Mesenchymal stem cell (in vitro differentiated cells and primary cell): ENCODE results near the gene MPRIP.
"Not testable (repeated sequence)": the region's sequence is repeated elsewhere in the genome, so short reads cannot be mapped to it uniquely, and the experiment has no call there.

Experiments used
- DNase-seq: peaks from one replicate; pipeline ENCODE4 v3.0.0-alpha.2; 2013
- H2AFZ ChIP-seq: one replicate; pipeline ENCODE4 v1.6.1; 2013; ENCODE audit warnings: low read depth, mild to moderate bottlenecking, control low read depth, inconsistent platforms, low read length, moderate library complexity
- H2AK5ac ChIP-seq: 2 replicates; pipeline ENCODE4 v1.6.1; 2013; ENCODE audit warnings: low read length, moderate library complexity, mild to moderate bottlenecking, inconsistent platforms; ENCODE audit not compliant: severe bottlenecking
- H2BK120ac ChIP-seq: one replicate; pipeline ENCODE4 v1.6.1; 2013; ENCODE audit warnings: low read depth, mild to moderate bottlenecking, inconsistent platforms, low read length, moderate library complexity
- H2BK12ac ChIP-seq, 2 experiments: one replicate each; pipeline ENCODE4 v1.6.1; 2013; ENCODE audit warnings: inconsistent platforms in 2 of 2, low read length in 2 of 2, mild to moderate bottlenecking in 2 of 2, moderate library complexity in 2 of 2, control low read depth in 1 of 2
- H2BK15ac ChIP-seq: one replicate; pipeline ENCODE4 v1.6.1; 2013; ENCODE audit warnings: mild to moderate bottlenecking, low read depth, inconsistent platforms; ENCODE audit not compliant: poor library complexity, severe bottlenecking
- H2BK5ac ChIP-seq: 2 replicates; pipeline ENCODE4 v1.6.1; 2013; ENCODE audit warnings: low read depth, mild to moderate bottlenecking, low read length, control low read depth, inconsistent platforms; ENCODE audit not compliant: poor library complexity, severe bottlenecking
- H3K14ac ChIP-seq, 2 experiments: one replicate each; pipeline ENCODE4 v1.6.1; 2013; ENCODE audit warnings: inconsistent platforms in 2 of 2, low read length in 2 of 2, control low read depth in 1 of 2, mild to moderate bottlenecking in 1 of 2, moderate library complexity in 1 of 2
- H3K18ac ChIP-seq, 2 experiments: one replicate each; pipeline ENCODE4 v1.6.1; 2013; ENCODE audit warnings: inconsistent platforms in 2 of 2, low read length in 2 of 2, control low read depth in 1 of 2, low read depth in 1 of 2, mild to moderate bottlenecking in 1 of 2
- H3K23ac ChIP-seq, 2 experiments: one replicate each; pipeline ENCODE4 v1.6.1; 2013; ENCODE audit warnings: inconsistent platforms in 2 of 2, low read length in 2 of 2, mild to moderate bottlenecking in 2 of 2, moderate library complexity in 2 of 2, control low read depth in 1 of 2
- H3K27ac ChIP-seq: 2 replicates; pipeline ENCODE4 v1.5.1; 2013; ENCODE audit warnings: mild to moderate bottlenecking, moderate library complexity, low read length, control low read depth, inconsistent platforms; ENCODE audit not compliant: poor library complexity, severe bottlenecking
- H3K27me3 ChIP-seq, 2 experiments: 2 replicates each; pipeline versions ENCODE4 v1.6.1 to v1.7.0; 2013; ENCODE audit warnings: low read length in 2 of 2, mild to moderate bottlenecking in 2 of 2, moderate library complexity in 2 of 2, control low read depth in 1 of 2, inconsistent platforms in 1 of 2; ENCODE audit not compliant: control insufficient read depth in 1 of 2, insufficient read depth in 1 of 2
- H3K36me3 ChIP-seq, 2 experiments: 2 replicates each; pipeline versions ENCODE4 v1.6.1 to v1.7.0; 2013; ENCODE audit warnings: low read length in 2 of 2, control low read depth in 1 of 2, inconsistent platforms in 1 of 2, low read depth in 1 of 2, mild to moderate bottlenecking in 1 of 2; ENCODE audit not compliant: insufficient read depth in 2 of 2, control insufficient read depth in 1 of 2
- H3K4ac ChIP-seq, 2 experiments: one replicate each; pipeline ENCODE4 v1.6.1; 2013; ENCODE audit warnings: inconsistent platforms in 2 of 2, low read length in 2 of 2, mild to moderate bottlenecking in 2 of 2, moderate library complexity in 2 of 2, control low read depth in 1 of 2, low read depth in 1 of 2
- H3K4me1 ChIP-seq: 2 replicates; pipeline ENCODE4 v1.6.1; 2013; ENCODE audit warnings: low read depth, low read length, control low read depth; ENCODE audit not compliant: control insufficient read depth, insufficient read depth
- H3K4me2 ChIP-seq: 2 replicates; pipeline ENCODE4 v1.6.1; 2013; ENCODE audit warnings: low read length, mild to moderate bottlenecking, inconsistent platforms; ENCODE audit not compliant: poor library complexity, severe bottlenecking
- H3K4me3 ChIP-seq, 2 experiments: 2 replicates each; pipeline versions ENCODE4 v1.5.1 to v1.7.0; 2013; ENCODE audit warnings: low read length in 2 of 2, mild to moderate bottlenecking in 2 of 2, control low read depth in 1 of 2, low read depth in 1 of 2; ENCODE audit not compliant: insufficient read depth in 1 of 2
- H3K79me1 ChIP-seq: replicated peaks from 2 replicates; pipeline ENCODE4 v1.6.1; 2013; ENCODE audit warnings: mild to moderate bottlenecking, control low read depth, low read length, inconsistent platforms; ENCODE audit not compliant: poor library complexity, severe bottlenecking
- H3K9ac ChIP-seq: 2 replicates; pipeline ENCODE4 v1.7.0; 2013; ENCODE audit warnings: mild to moderate bottlenecking, low read length, moderate library complexity
- H3K9me3 ChIP-seq: 2 replicates; pipeline ENCODE4 v1.7.0; 2013; ENCODE audit warnings: mild to moderate bottlenecking, low read length; ENCODE audit not compliant: control insufficient read depth
- H4K8ac ChIP-seq: one replicate; pipeline ENCODE4 v1.6.1; 2013; ENCODE audit warnings: inconsistent platforms, mild to moderate bottlenecking, low read length, moderate library complexity
- H4K91ac ChIP-seq: one replicate; pipeline ENCODE4 v1.6.1; 2013; ENCODE audit warnings: mild to moderate bottlenecking, low read length, inconsistent platforms
- WGBS: methylation state at CpG from one replicate; pipeline ENCODE4 v1.1.7; 2013; ENCODE audit warnings: mixed read lengths; 5-methylcytosine and 5-hydroxymethylcytosine counted together

The MPRIP gene

DNA sequence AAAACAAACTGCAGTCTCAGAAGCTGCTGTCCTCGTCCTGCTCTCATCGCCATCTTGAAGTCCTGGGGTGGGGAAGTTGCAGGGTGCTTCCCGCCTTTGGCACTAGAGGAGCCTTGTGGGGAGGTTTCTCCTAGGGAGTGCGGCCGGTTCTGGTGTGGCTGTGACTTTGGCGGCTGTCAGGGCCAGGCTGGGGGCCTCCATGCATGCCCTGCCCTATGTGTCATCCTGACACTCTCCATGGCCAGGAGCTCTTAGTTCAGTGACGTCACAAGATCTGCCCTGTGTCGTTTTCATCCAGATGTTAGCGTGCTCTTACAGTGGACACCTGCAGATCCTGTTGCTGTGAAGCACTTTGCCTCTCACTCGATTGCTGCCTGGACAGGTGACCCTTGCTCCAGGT is 114.3 kb downstream of the MPRIP start:
- H2AFZ ChIP-seq = no peak overlapping the region
- H3K4me1 ChIP-seq = peaks cover 40% of the 10 kb centered on the region
- H3K23ac ChIP-seq = no peak overlapping the region
- H3K18ac ChIP-seq = no peak overlapping the region
- H2BK120ac ChIP-seq = no peak overlapping the region
- WGBS = 86% methylated on average over 10 of the region's 10 CpGs
- H3K27me3 ChIP-seq = no peaks in the 10 kb centered on the region
- H3K9me3 ChIP-seq = no peaks in the 10 kb centered on the region
- DNase-seq = no peak
- no peak overlapping the region for H2BK15ac ChIP-seq
- H2BK5ac ChIP-seq = no peak overlapping the region
- peaks cover 31% of the 10 kb centered on the region for H3K79me1 ChIP-seq
- no peak overlapping the region for H3K4me2 ChIP-seq
- H3K4ac ChIP-seq = no peak overlapping the region
- H3K14ac ChIP-seq = no peak overlapping the region
- H3K4me3 ChIP-seq = peak overlapping the region in 1 of 2 experiments; percentile 28
- no peak overlapping the region for H4K8ac ChIP-seq
- H2BK12ac ChIP-seq = no peak overlapping the region
- no peak overlapping the region for H2AK5ac ChIP-seq
- peak overlapping the region; percentile 72 for H3K9ac ChIP-seq
- H3K36me3 ChIP-seq = peaks cover 73 to 85% of the 10 kb centered on the region in 2 experiments
- H3K27ac ChIP-seq = peak overlapping the region; percentile 62
- no peak overlapping the region for H4K91ac ChIP-seq

DNA sequence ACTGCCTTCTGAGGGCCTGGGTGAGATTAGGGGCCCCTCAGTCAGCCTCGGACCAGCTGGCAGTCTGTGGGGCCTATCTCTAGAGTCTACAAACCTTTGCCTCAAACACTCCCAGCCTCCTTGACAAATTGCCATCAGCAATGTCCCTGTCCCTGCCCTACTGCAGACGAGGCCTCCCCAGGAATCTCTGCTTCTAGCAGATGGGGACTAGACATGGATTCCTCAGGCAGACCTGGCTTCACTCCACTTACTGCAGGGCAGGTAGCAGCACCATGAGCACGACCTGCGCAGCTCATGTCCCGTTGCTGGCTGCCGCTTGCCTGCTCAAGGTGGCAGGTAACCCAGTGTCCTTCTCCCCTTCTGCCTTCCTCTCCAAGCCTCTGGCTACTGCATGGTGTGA is 114.8 kb downstream of the MPRIP start:
- Histone ChIP-seq H3K27ac (peak overlapping the region; percentile 62), H3K27me3 (no peaks in the 10 kb centered on the region), H3K9ac (peak overlapping the region; percentile 72), H3K4me1 (peaks cover 35% of the 10 kb centered on the region), H2BK5ac (no peak overlapping the region), H2BK12ac (no peak overlapping the region), H3K79me1 (peaks cover 34% of the 10 kb centered on the region), H4K8ac (no peak overlapping the region), H2BK120ac (no peak overlapping the region), H3K18ac (no peak overlapping the region), H2BK15ac (no peak overlapping the region), H3K4me3 (peak overlapping the region in 1 of 2 experiments; percentile 28), H4K91ac (no peak overlapping the region), H3K23ac (no peak overlapping the region), H3K14ac (no peak overlapping the region), H3K9me3 (no peaks in the 10 kb centered on the region), H2AK5ac (no peak overlapping the region), H2AFZ (no peak overlapping the region), H3K4me2 (no peak overlapping the region), H3K4ac (no peak overlapping the region), H3K36me3 (peaks cover 78 to 89% of the 10 kb centered on the region in 2 experiments)
- 98% methylated on average over 6 of the region's 6 CpGs for WGBS
- DNase-seq = no peak

DNA sequence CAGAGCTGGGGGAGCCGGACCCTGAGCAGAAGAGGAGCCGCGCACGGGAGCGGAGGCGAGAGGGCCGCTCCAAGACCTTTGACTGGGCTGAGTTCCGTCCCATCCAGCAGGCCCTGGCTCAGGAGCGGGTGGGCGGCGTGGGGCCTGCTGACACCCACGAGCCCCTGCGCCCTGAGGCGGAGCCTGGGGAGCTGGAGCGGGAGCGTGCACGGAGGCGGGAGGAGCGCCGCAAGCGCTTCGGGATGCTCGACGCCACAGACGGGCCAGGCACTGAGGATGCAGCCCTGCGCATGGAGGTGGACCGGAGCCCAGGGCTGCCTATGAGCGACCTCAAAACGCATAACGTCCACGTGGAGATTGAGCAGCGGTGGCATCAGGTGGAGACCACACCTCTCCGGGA is 116.2 kb downstream of the MPRIP start:
- H2BK5ac ChIP-seq, H4K91ac ChIP-seq, H3K27me3 ChIP-seq, H2AFZ ChIP-seq, DNase-seq, H4K8ac ChIP-seq, H3K23ac ChIP-seq, H3K9ac ChIP-seq, H3K14ac ChIP-seq, H2AK5ac ChIP-seq, H3K27ac ChIP-seq, H3K4me3 ChIP-seq, H3K9me3 ChIP-seq, H2BK120ac ChIP-seq, H3K4ac ChIP-seq, H2BK12ac ChIP-seq, H3K18ac ChIP-seq, H3K4me2 ChIP-seq, H2BK15ac ChIP-seq: not testable (repeated sequence)
- H3K79me1 ChIP-seq = peaks cover 32% of the 10 kb centered on the region
- WGBS = 96% methylated on average over 33 of the region's 33 CpGs
- H3K4me1 ChIP-seq = peaks cover 21% of the 10 kb centered on the region
- H3K36me3 ChIP-seq = peaks cover 83 to 84% of the 10 kb centered on the region in 2 experiments

DNA sequence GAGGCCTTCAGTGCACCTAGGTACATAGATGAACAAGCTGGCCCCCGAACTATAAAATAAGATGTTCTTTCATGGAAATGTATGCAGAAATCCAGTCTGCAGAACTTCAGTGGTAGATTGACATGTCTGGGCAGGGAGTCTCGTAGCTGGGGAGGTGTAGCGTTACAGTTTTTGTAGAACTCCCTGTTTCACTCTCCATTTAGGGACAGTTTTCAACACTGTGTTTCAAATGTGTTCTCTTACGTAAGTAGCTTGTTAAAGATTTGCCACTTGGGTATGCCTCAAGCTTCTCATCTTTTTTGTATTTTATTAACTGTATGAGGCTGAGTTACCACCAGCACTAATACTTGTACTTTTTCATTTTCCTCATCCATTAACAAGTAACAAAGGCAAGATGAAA is 117.3 kb downstream of the MPRIP start:
- Histone ChIP-seq H3K4ac (no peak overlapping the region), H4K8ac (no peak overlapping the region), H3K4me3 (no peak overlapping the region), H3K23ac (no peak overlapping the region), H2BK5ac (no peak overlapping the region), H3K27me3 (no peaks in the 10 kb centered on the region), H2BK15ac (no peak overlapping the region), H4K91ac (no peak overlapping the region), H3K9me3 (no peaks in the 10 kb centered on the region), H3K79me1 (peaks cover 33% of the 10 kb centered on the region), H2BK12ac (no peak overlapping the region), H3K18ac (no peak overlapping the region), H3K4me1 (peaks cover 19% of the 10 kb centered on the region), H3K14ac (no peak overlapping the region), H2AFZ (no peak overlapping the region), H2AK5ac (no peak overlapping the region), H3K4me2 (no peak overlapping the region), H3K36me3 (peaks cover 79 to 85% of the 10 kb centered on the region in 2 experiments), H3K27ac (no peak overlapping the region), H3K9ac (no peak overlapping the region), H2BK120ac (no peak overlapping the region)
- DNase-seq = no peak
- 95% methylated on average over 4 of the region's 4 CpGs for WGBS
